K562 (cell line): ENCODE measurements around the gene SLC3A2. TPM values are rescaled to one million over a fixed set of nuclear protein-coding genes. Genes with fewer than 3 reads are reported as not detected.

Experiments
- ATF1 ChIP-seq, 2 experiments: fragments of 450-650 bp in 1 of 2; IDR thresholded peaks; 2 replicates each; pipeline ENCODE4 v1.6.1; 2016; ENCODE audit warnings: missing compliant biosample characterization in 1 of 2, missing genetic modification characterization in 1 of 2
- BACH1 ChIP-seq: fragments of 200-800 bp; sonication (Bioruptor generic); IDR thresholded peaks from 2 replicates; pipeline ENCODE4 v1.6.1; 2016; ENCODE audit warnings: missing genetic modification characterization, missing compliant biosample characterization
- CHCHD3 ChIP-seq: fragments of 250-450 bp; sonication (Bioruptor Pico); IDR thresholded peaks from 2 replicates; pipeline ENCODE4 v2.1.2; 2022; ENCODE audit warnings: mild to moderate bottlenecking
- EGR1 ChIP-seq: fragments of 450-650 bp; conservative IDR thresholded peaks from 2 replicates; pipeline ENCODE4 v1.6.1; 2017; ENCODE audit warnings: mild to moderate bottlenecking
- FOXA1 ChIP-seq: fragments of 450-650 bp; IDR thresholded peaks from 2 replicates; pipeline ENCODE4 v1.6.1; 2016; ENCODE audit warnings: mild to moderate bottlenecking, borderline replicate concordance
- FOXJ3 ChIP-seq: sonication (generic); formaldehyde crosslinking; IDR thresholded peaks from 2 replicates; pipeline ENCODE4 v1.4.0; 2020; ENCODE audit warnings: mild to moderate bottlenecking, missing genetic modification reagents
- HDAC1 ChIP-seq, 2 experiments: fragments of 450-650 bp; IDR thresholded peaks; 2 replicates each; pipeline ENCODE4 v1.6.1; 2016 to 2017; ENCODE audit warnings: inconsistent platforms in 1 of 2, mild to moderate bottlenecking in 1 of 2, moderate library complexity in 1 of 2
- HDAC8 ChIP-seq: fragments of 450-650 bp; IDR thresholded peaks from 2 replicates; pipeline ENCODE4 v1.6.1; 2016; ENCODE audit warnings: mild to moderate bottlenecking, missing genetic modification characterization, moderate library complexity, missing compliant biosample characterization
- KDM5B ChIP-seq: fragments of 200-600 bp; sonication (generic); IDR thresholded peaks from 2 replicates; pipeline ENCODE4 v1.6.1; 2012; ENCODE audit warnings: low read depth, mild to moderate bottlenecking, moderate library complexity, low read length, control low read depth, inconsistent platforms; ENCODE audit not compliant: insufficient replicate concordance
- MAFF ChIP-seq: IDR thresholded peaks from 2 replicates; pipeline ENCODE4 v1.6.1; 2012; ENCODE audit warnings: low read length, improper control_type of control experiment
- MAX ChIP-seq: sonication (generic); formaldehyde crosslinking; IDR thresholded peaks from 2 replicates; pipeline ENCODE4 v1.9.0; 2022; ENCODE audit warnings: mild to moderate bottlenecking, missing genetic modification reagents
- NCOA1 ChIP-seq: fragments of 450-650 bp; IDR thresholded peaks from 2 replicates; pipeline ENCODE4 v1.6.1; 2016; ENCODE audit warnings: low read depth
- NCOA2 ChIP-seq, 2 experiments: fragments of 450-650 bp; IDR thresholded peaks; 2 replicates each; pipeline ENCODE4 v1.6.1; 2018; ENCODE audit warnings: mild to moderate bottlenecking in 2 of 2, moderate library complexity in 1 of 2; ENCODE audit not compliant: partially characterized antibody in 2 of 2
- PHB ChIP-seq: fragments of 250-450 bp; sonication (Bioruptor Pico); IDR thresholded peaks from 2 replicates; pipeline ENCODE4 v1.5.0; 2021
- SRF ChIP-seq, 2 experiments: fragments of 250-450, 450-650 bp in 1 of 2; sonication (Bioruptor Pico) in 1 of 2; sonication (generic) in 1 of 2; formaldehyde crosslinking; IDR thresholded peaks; 2 replicates each; pipeline versions ENCODE4 v1.5.0 to v1.5.1; 2020 to 2022; ENCODE audit warnings: mild to moderate bottlenecking in 1 of 2, missing genetic modification reagents in 1 of 2
- TAF7 ChIP-seq: fragments of 450-650 bp; IDR thresholded peaks from 2 replicates; pipeline ENCODE4 v1.6.1; 2016; ENCODE audit warnings: missing genetic modification characterization, missing compliant biosample characterization
- TSC22D4 ChIP-seq: fragments of 450-650 bp; IDR thresholded peaks from 2 replicates; pipeline ENCODE4 v1.6.1; 2016; ENCODE audit warnings: missing genetic modification characterization, missing biosample characterization, control low read depth
- ZNF165 ChIP-seq: fragments of 250-450 bp; sonication (Bioruptor Pico); IDR thresholded peaks from 2 replicates; pipeline ENCODE4 v1.4.0; 2020; ENCODE audit warnings: borderline replicate concordance
- ZNF3 ChIP-seq: fragments of 250-450 bp; sonication (Bioruptor Pico); IDR thresholded peaks from 2 replicates; pipeline ENCODE4 v1.5.0; 2021; ENCODE audit warnings: mild to moderate bottlenecking, moderate library complexity
- ZNF395 ChIP-seq: fragments of 200-800 bp; sonication (Bioruptor generic); IDR thresholded peaks from 2 replicates; pipeline ENCODE4 v1.6.1; 2017; ENCODE audit warnings: missing genetic modification characterization, missing compliant biosample characterization
- ZNF444 ChIP-seq: fragments of 250-450 bp; sonication (Bioruptor Pico); IDR thresholded peaks from 2 replicates; pipeline ENCODE4 v1.4.0; 2020; ENCODE audit warnings: mild to moderate bottlenecking, moderate library complexity
- polyA plus RNA-seq, 8 experiments: library from polyadenylated mRNA; depleted of rRNA in 4 of 8; stranded (reverse) in 5 of 8; unstranded in 3 of 8; fragments of >200 nt; fragmentation: Nextera tagmentation in 2 of 8; fragmentation: Illumina TruSeq in 1 of 8; extraction: Ambion mirVana in 2 of 8; extraction: Trizol in 1 of 8; gene quantifications; 2 replicates each; pipeline versions ENCODE4 v1.2.1 to v1.2.3, GENCODE V29; 2011 to 2014; ENCODE audit warnings: inconsistent platforms in 1 of 8, missing spikeins in 1 of 8
- total RNA-seq, 7 experiments: library from RNA; depleted of rRNA in 6 of 7; stranded (reverse); fragments of >200 nt in 6 of 7; fragmentation: Illumina TruSeq in 2 of 7; extraction: Trizol in 2 of 7; gene quantifications; 2 replicates each; pipeline versions ENCODE4 v1.2.1 to v1.2.3, GENCODE V29; 2011 to 2021; ENCODE audit warnings: low replicate concordance in 1 of 7
- TF ChIP-seq, protein P1 (sequence below): fragments of 250-450 bp; sonication (Bioruptor Pico); IDR thresholded peaks from 2 replicates; pipeline ENCODE4 v1.6.1; 2021; ENCODE audit warnings: mild to moderate bottlenecking
- TF ChIP-seq, protein P2 (sequence below): sonication (generic); formaldehyde crosslinking; IDR thresholded peaks from 2 replicates; pipeline ENCODE4 v1.8.1; 2023; ENCODE audit warnings: mild to moderate bottlenecking, missing genetic modification reagents
- TF ChIP-seq, protein P3 (sequence below), 2 experiments: fragments of 450-650 bp in 1 of 2; sonication (generic) in 1 of 2; formaldehyde crosslinking in 1 of 2; IDR thresholded peaks in 1 of 2; conservative IDR thresholded peaks in 1 of 2; 2 replicates each; pipeline versions ENCODE4 v1.6.1 to v1.8.1; 2016 to 2023; ENCODE audit warnings: mild to moderate bottlenecking in 2 of 2, moderate library complexity in 2 of 2, inconsistent platforms in 1 of 2, missing genetic modification reagents in 1 of 2

Gene SLC3A2
- total and polyA plus RNA-seq, 9 of the 15 experiments (the other 6 are each of a cell fraction or from before 2014, with no cell fraction given): 20.0 to 296 (median 214) TPM

DNA sequence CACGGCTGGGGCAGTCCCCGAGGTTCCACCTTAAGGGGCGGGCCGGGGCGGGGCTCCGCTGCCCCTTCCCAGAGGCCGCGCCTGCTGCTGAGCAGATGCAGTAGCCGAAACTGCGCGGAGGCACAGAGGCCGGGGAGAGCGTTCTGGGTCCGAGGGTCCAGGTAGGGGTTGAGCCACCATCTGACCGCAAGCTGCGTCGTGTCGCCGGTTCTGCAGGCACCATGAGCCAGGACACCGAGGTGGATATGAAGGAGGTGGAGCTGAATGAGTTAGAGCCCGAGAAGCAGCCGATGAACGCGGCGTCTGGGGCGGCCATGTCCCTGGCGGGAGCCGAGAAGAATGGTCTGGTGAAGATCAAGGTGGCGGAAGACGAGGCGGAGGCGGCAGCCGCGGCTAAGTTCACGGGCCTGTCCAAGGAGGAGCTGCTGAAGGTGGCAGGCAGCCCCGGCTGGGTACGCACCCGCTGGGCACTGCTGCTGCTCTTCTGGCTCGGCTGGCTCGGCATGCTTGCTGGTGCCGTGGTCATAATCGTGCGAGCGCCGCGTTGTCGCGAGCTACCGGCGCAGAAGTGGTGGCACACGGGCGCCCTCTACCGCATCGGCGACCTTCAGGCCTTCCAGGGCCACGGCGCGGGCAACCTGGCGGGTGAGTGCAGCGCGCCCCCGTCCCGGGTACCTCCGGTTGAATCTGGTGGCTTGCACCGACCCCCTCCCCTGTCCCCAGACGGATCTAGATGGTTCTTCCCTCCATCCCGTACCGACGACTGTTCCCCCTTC is at the start of gene SLC3A2 (continued):
- TF ChIP-seq, protein P1, sequence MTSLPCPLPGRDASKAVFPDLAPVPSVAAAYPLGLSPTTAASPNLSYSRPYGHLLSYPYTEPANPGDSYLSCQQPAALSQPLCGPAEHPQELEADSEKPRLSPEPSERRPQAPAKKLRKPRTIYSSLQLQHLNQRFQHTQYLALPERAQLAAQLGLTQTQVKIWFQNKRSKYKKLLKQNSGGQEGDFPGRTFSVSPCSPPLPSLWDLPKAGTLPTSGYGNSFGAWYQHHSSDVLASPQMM: no peak
- TF ChIP-seq EGR1 (peak; percentile 50; the same call in 1 of the 2 replicates), KDM5B (peak; percentile 90), NCOA1 (no peak; the same call in 1 of the 2 replicates), PHB (peak; percentile 97), ZNF3 (CRISPR knock-in tag) (no peak), HDAC8 (tag) (no peak; the same call in 1 of the 2 replicates), HDAC1 (IDR thresholded peaks at IDR 0.05) (peak in 1 of 2 experiments; percentile 87; a peak in 2 of 4 replicates), TAF7 (peak; percentile 93), MAX (CRISPR knock-in tag) (peak; percentile 93), FOXA1 (no peak), ZNF165 (CRISPR knock-in tag) (no peak), CHCHD3 (CRISPR knock-in tag) (peak; percentile 81; the same call in 1 of the 2 replicates), FOXJ3 (no peak), MAFF (no peak), ATF1 (CRISPR knock-in tag; IDR thresholded peaks at IDR 0.05) (0 out of 2 replicates have a peak, but pooled peaks have one; percentile 27), ATF1 (tag; IDR thresholded peaks at IDR 0.05) (peak; percentile 84), TSC22D4 (tag) (no peak), SRF (CRISPR knock-in tag; IDR thresholded peaks at IDR 0.05) (no peak), ZNF444 (CRISPR knock-in tag) (no peak), BACH1 (tag) (no peak; the same call in 1 of the 2 replicates), ZNF395 (CRISPR knock-in tag) (peak; percentile 90), NCOA2 (IDR thresholded peaks at IDR 0.05; ENCODE audit: partially characterized antibody in 2 of 2) (no peak)
- TF ChIP-seq, protein P2, sequence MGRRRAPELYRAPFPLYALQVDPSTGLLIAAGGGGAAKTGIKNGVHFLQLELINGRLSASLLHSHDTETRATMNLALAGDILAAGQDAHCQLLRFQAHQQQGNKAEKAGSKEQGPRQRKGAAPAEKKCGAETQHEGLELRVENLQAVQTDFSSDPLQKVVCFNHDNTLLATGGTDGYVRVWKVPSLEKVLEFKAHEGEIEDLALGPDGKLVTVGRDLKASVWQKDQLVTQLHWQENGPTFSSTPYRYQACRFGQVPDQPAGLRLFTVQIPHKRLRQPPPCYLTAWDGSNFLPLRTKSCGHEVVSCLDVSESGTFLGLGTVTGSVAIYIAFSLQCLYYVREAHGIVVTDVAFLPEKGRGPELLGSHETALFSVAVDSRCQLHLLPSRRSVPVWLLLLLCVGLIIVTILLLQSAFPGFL (CRISPR knock-in tag): no peak
- TF ChIP-seq, protein P3, sequence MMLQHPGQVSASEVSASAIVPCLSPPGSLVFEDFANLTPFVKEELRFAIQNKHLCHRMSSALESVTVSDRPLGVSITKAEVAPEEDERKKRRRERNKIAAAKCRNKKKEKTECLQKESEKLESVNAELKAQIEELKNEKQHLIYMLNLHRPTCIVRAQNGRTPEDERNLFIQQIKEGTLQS (IDR thresholded peaks at IDR 0.05): no peak
- TF ChIP-seq, protein P3 (CRISPR knock-in tag; conservative IDR thresholded peaks at IDR 0.05): peak; percentile 70; the same call in 1 of the 2 replicates
